Nucleus accumbens (tissue), 56 donors: Measurements from ENCODE around the gene KATNB1.

Experiments
- DNase-seq, 56 donors: peaks; one replicate each; lab custom pipeline; 2025; lab: John Stamatoyannopoulos, UW

The KATNB1 gene

DNA sequence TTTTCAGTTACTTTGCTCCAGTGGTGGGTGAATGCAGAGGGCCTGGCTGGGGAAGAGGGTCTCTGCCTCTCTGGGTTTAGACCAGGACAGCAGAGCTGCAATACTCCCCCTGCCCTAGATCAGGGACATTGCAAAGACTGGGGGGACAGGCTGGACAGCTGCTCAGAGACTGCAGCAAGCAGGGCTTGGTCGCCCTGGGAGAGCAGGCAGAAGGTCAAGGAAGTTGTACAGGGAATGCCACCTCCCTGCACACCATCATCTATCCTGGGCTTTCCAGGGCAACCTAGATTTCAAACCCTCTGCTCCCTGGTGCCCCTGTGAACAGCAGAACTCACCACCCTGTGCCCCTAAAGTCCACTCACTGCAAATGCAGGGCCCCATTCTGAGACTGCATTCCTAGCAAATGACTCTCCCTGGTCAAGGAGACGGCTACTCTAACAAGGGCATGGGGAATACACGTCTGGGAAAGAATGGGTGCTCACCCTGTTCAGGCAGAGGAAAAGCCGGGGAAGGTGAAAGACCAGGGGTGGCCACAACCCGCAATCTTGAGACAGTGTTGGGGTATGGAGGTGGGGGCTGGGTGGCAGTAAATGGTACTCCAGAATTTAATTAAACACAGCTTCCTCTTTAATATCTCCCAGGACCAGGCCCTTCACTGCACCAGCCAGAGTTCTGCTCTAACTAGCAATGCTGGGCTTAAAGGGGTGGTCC is 65.7 kb downstream of the KATNB1 start:
- no peak for DNase-seq

DNA sequence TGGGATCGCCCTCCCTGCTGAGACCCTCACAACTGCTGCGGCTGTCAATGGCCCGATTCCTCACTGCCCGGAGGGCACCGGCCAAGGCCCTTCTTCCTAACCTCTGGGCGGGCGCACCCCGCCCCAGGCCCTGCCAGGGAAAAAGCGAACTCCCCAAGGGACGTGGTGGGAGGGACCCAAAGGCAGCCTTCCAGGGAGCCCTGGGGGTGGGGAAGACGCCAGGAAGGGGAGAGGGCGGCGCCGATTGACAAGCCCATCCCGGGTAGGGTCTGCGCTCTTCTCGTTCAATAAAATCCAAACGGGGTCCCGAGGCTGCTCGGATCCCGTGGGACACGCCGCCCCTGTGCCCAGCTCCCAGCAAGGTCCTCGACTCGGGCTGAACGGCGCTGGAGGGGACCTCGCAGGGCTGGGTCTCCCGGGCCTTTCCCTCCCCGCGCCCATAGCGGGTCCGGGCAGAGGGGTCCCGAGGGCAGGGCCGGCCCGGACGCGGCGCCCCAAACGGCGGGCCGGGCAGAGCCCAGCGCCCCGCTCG is 66.3 kb downstream of the KATNB1 start:
- peak in 18 of 56 donors; percentile 28 to 65 (median 47) for DNase-seq

- peak in 54 of 56 donors; percentile 29 to 91 (median 74) for DNase-seq
These were observed 67.0 kb downstream of the KATNB1 start, which contains the start of gene KIFC3 for GRCh38 chr16:57802341-57803133. TSS of gene KIFC3 (minus strand) at chr16:57802491. CDS start at chr16:57798243, 4,248 bp downstream.

DNA sequence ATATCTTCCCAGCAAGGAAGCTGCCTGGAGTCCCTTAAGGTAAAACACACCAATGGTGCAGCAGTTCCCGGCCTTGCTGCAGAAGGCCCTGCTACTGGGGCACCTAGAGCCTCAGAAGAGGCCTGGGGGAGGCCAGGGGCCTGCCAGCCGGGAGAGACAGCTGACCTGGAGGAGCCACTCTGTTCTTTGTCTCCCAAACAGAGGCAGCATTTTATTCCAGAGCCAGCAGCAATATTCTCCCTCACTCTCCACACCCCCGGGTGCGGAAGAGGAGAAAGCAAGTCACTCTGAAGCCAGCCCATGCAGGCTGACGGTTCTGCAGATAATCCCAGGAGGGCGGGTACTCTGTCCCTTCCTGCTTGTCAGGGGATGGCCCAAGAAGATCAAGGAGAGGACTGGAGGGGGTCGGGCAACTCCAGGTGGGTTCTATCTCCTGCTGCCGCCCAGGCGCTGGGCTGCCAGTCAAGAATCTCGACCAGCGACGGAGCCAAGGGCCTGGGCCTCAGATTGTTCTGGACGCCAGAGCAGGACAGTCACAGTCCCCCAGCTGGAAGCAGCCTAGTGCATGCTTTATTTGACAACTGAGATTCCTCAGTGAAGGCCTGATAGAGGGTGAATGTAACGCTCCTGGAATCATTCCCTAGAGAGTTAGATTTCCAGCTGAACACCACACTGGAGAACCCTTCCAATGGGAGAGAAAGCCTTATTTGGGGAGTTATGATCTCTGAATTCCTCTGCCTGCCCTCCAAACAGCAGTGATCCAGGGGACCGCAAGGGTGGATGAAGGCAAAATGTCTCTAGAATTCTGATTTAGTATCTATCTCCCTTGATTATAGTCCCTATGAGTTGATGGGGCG is 67.8 kb downstream of the KATNB1 start:
- peak in 52 of 56 donors; percentile 35 to 92 (median 73) for DNase-seq

- no peak for DNase-seq
These were observed 68.7 kb downstream of the KATNB1 start for GRCh38 chr16:57804111-57804837.

DNA sequence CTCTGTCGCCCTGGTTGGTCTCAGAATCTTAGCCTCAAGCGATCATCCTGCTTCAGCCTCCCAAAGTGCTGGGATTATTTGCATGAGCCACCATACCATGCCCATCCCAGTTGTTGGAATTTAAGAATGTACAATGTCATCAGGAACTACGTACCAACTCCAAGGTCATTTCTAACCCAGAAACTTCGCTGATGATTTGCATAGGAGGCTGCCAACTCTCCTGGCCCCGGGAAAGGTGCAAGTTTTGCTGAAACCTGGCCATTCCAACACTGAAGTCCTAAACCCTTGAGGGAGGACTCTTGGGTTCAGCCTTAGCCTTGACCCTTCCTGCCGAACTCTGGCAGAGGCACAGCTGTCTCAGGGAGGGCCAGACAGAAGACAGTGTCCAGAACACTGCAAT is 69.6 kb downstream of the KATNB1 start:
- DNase-seq: no peak
